H1 (cell line): ENCODE results near the gene ADAMTS13. TPM values are rescaled to one million over a fixed set of nuclear protein-coding genes. Genes with fewer than 3 reads are reported as not detected.
A peak's percentile ranks its signal among the peaks of the same experiment; 100 is the strongest.

Source experiments
- CBX5 ChIP-seq: fragments of 300-800, 300-1000 bp; sonication (generic); IDR thresholded peaks from 2 replicates; pipeline ENCODE4 v1.7.1; 2016; ENCODE audit warnings: antibody characterized with exemption, low read length, low read depth
- CBX8 ChIP-seq: fragments of 300-800, 300-1000 bp; sonication (generic); IDR thresholded peaks from 2 replicates; pipeline ENCODE4 v1.7.1; 2016; ENCODE audit warnings: low read depth, low read length, borderline replicate concordance
- CREB1 ChIP-seq: IDR thresholded peaks from 2 replicates; pipeline ENCODE4 v1.6.1; 2012; ENCODE audit warnings: inconsistent platforms
- HDAC2 ChIP-seq, 2 experiments: fragments of 300-600 bp in 1 of 2; sonication (generic) in 1 of 2; IDR thresholded peaks; 2 replicates each; pipeline ENCODE4 v1.6.1; 2011 to 2012; ENCODE audit warnings: low read depth in 2 of 2, low read length in 2 of 2, mild to moderate bottlenecking in 2 of 2, moderate library complexity in 2 of 2, borderline replicate concordance in 1 of 2, inconsistent platforms in 1 of 2
- JUND ChIP-seq: IDR thresholded peaks from 2 replicates; pipeline ENCODE4 v1.6.1; 2011; ENCODE audit warnings: mild to moderate bottlenecking, improper control_type of control experiment, low read length
- KDM5A ChIP-seq: fragments of 200-600 bp; IDR thresholded peaks from 2 replicates; pipeline ENCODE4 v1.7.1; 2012; ENCODE audit warnings: mild to moderate bottlenecking, low read length, inconsistent platforms, mixed read lengths
- PHF8 ChIP-seq: fragments of 200-600 bp; sonication (generic); conservative IDR thresholded peaks from 2 replicates; pipeline ENCODE4 v1.7.1; 2012; ENCODE audit warnings: low read depth, mild to moderate bottlenecking, inconsistent platforms, low read length, moderate library complexity
- POLR2AphosphoS5 ChIP-seq: IDR thresholded peaks from 2 replicates; pipeline ENCODE4 v1.6.1; 2011; ENCODE audit warnings: low read depth, low read length
- RAD21 ChIP-seq, 2 experiments: IDR thresholded peaks in 1 of 2; conservative IDR thresholded peaks in 1 of 2; 2 replicates each; pipeline ENCODE4 v1.6.1; 2011; ENCODE audit warnings: low read depth in 2 of 2, low read length in 2 of 2, improper control_type of control experiment in 1 of 2, inconsistent platforms in 1 of 2, mild to moderate bottlenecking in 1 of 2, moderate library complexity in 1 of 2
- RXRA ChIP-seq: IDR thresholded peaks from 2 replicates; pipeline ENCODE4 v1.6.1; 2011; ENCODE audit warnings: low read depth, mild to moderate bottlenecking, low read length, moderate library complexity; ENCODE audit not compliant: insufficient read depth
- TAF7 ChIP-seq: optimal IDR thresholded peaks from 2 replicates; pipeline ENCODE3; 2011; ENCODE audit warnings: low read depth, mild to moderate bottlenecking, inconsistent platforms, low read length, moderate library complexity, borderline replicate concordance
- polyA plus RNA-seq, 7 experiments: library from polyadenylated mRNA; depleted of rRNA in 3 of 7; stranded (reverse) in 5 of 7; unstranded in 2 of 7; fragments of >200 nt in 5 of 7; fragments of 200-250 nt in 2 of 7; gene quantifications; 1 replicate in 5 of 7; 2 replicates in 1 of 7; 4 replicates in 1 of 7; pipeline versions ENCODE4 v1.2.1 to v1.2.3, GENCODE V29; 2011 to 2013; ENCODE audit warnings: missing spikeins in 2 of 7, mixed read lengths in 2 of 7
- total RNA-seq: library from RNA; stranded (reverse); fragmentation: NEBNext Ultra II Directional; extraction: Animal tissue kit (Norgen Biotek cat#: 25700); gene quantifications from 2 replicates; pipeline ENCODE4 v1.2.1, GENCODE V29; 2021

ADAMTS13 gene
- total and polyA plus RNA-seq, 2 of the 8 experiments (the other 6 are each of a cell fraction or from before 2014, with no cell fraction given) = 4.4 to 5.8 TPM

DNA sequence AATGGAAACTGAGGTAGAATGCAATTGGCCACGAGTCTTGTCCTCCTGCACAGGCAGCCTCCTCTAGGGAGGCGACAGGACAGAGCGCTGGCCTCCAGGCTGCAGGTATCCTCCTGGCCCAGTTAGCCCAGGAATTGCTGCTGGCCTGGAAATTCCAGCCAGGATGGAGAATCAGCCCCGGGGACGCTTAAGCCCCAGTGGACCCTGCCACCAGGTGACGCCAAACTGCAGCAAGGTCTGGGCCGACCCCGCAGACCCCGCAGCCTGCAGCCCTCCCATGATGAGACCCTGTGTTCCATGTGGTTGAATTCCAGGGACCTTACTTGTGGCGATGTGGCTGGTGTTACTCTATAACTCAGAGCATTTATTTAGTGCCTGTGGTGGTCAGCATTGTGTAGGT is 44.9 kb downstream of the ADAMTS13 start (continued):
- TF ChIP-seq RXRA (no peak), HDAC2 (IDR thresholded peaks at IDR 0.05; ENCODE audit: borderline replicate concordance in 1 of 2, low read depth in 2 of 2, low read length in 2 of 2) (no peak), CBX5 (no peak), JUND (no peak), POLR2AphosphoS5 (0 out of 2 replicates have a peak, but pooled peaks have one; percentile 33), CREB1 (no peak), RAD21 (IDR thresholded peaks at IDR 0.05 in 1 of 2, conservative IDR thresholded peaks at IDR 0.05 in 1 of 2; ENCODE audit: low read depth in 2 of 2, low read length in 2 of 2) (peak in 1 of 2 experiments; percentile 27; a peak in 1 of 4 replicates), KDM5A (no peak), TAF7 (no peak), PHF8 (no peak), CBX8 (no peak)
- TF ChIP-seq, all 59 proteins: peak for 4
